Measurements from ENCODE around the gene RAB44. TPM values are rescaled to one million over a fixed set of nuclear protein-coding genes. Genes with fewer than 3 reads are reported as not detected.

Gene RAB44
- total RNA-seq, 2 donors from 2014 or later: 0.08 to 0.30 TPM

- intact Hi-C loops (cut with DNase I): loop anchor here (2.0 kb wide), 1 partner anchor 135 kb away; no protein-coding TSS in a partner anchor
- Histone ChIP-seq H3K9me3 (no peaks in the 10 kb centered on the region), H3K9ac (ENCODE audit: low read depth in 2 of 2, low read length in 2 of 2) (peak overlapping the region in 1 of 2 donors; percentile 41), H3K27me3 (no peaks in the 10 kb centered on the region), H3K36me3 (no peaks in the 10 kb centered on the region), H3K27ac (peak overlapping the region; percentile 45), H3K4me1 (peaks cover 21% of the 10 kb centered on the region), H3K4me3 (no peak overlapping the region)
- TF ChIP-seq, protein P1, sequence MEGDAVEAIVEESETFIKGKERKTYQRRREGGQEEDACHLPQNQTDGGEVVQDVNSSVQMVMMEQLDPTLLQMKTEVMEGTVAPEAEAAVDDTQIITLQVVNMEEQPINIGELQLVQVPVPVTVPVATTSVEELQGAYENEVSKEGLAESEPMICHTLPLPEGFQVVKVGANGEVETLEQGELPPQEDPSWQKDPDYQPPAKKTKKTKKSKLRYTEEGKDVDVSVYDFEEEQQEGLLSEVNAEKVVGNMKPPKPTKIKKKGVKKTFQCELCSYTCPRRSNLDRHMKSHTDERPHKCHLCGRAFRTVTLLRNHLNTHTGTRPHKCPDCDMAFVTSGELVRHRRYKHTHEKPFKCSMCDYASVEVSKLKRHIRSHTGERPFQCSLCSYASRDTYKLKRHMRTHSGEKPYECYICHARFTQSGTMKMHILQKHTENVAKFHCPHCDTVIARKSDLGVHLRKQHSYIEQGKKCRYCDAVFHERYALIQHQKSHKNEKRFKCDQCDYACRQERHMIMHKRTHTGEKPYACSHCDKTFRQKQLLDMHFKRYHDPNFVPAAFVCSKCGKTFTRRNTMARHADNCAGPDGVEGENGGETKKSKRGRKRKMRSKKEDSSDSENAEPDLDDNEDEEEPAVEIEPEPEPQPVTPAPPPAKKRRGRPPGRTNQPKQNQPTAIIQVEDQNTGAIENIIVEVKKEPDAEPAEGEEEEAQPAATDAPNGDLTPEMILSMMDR (IDR thresholded peaks at IDR 0.05): no peak
- no peak for DNase-seq
These were observed 60.4 kb downstream of the RAB44 start for GRCh38 chr6:36757943-36758508.

DNA sequence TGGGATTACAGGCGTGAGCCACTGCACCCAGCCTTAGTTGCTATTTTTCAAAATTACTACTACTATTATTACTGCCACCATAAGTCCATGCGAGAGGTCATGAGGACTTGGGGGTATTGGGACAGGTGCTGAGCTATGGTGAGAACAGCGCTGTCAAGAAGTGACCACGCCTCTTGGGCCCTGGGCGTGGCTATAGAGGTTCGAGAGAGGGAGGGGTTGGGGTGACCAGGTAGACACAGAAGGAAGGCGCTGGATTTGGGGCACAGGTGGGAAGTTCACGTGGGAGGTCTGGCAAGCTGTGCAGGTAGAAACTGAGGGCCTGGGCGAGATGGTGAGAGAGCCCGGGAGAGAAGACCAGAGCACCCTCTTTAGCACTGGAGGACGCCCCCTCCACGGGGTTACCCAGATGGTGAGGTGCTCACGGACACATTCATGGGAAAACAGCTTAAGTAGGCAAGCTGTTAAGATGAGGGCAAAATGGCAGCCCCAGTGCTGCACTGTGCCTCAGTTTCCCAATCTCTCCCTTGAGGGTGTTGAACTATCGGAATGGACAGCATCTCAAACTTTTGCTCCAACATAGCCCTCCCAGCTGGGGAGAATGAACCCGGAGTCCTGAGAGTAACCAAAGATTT lies 61.0 kb downstream of the RAB44 start:
- H3K4me3 ChIP-seq: no peak overlapping the region
- intact Hi-C loops (cut with DNase I): loop anchor here (2.0 kb wide), 1 partner anchor 136 kb away; no protein-coding TSS in a partner anchor
- TF ChIP-seq, protein P1 (IDR thresholded peaks at IDR 0.05): no peak
- peaks cover 21% of the 10 kb centered on the region for H3K4me1 ChIP-seq
- DNase-seq: peak; percentile 74
- no peaks in the 10 kb centered on the region for H3K36me3 ChIP-seq
- no peaks in the 10 kb centered on the region for H3K27me3 ChIP-seq
- peak overlapping the region; percentile 47 for H3K27ac ChIP-seq
- H3K9me3 ChIP-seq: no peaks in the 10 kb centered on the region
- peak overlapping the region; percentile 24 to 37 for H3K9ac ChIP-seq (ENCODE audit: low read depth in 2 of 2, low read length in 2 of 2)

GRCh38 chr6:36759148-36759759 lies 61.6 kb downstream of the RAB44 start:
- H3K4me1 ChIP-seq: peaks cover 21% of the 10 kb centered on the region
- no peaks in the 10 kb centered on the region for H3K9me3 ChIP-seq
- H3K4me3 ChIP-seq: no peak overlapping the region
- H3K27ac ChIP-seq: peak overlapping the region; percentile 47
- peak overlapping the region; percentile 37 to 43 for H3K9ac ChIP-seq (ENCODE audit: low read depth in 2 of 2, low read length in 2 of 2)
- TF ChIP-seq, protein P1 (IDR thresholded peaks at IDR 0.05): peak; percentile 97
- peak; percentile 89 for DNase-seq
- intact Hi-C loops (cut with DNase I): loop anchor here (2.0 kb wide), 1 partner anchor 136 kb away; no protein-coding TSS in a partner anchor
- no peaks in the 10 kb centered on the region for H3K27me3 ChIP-seq
- no peaks in the 10 kb centered on the region for H3K36me3 ChIP-seq

DNA sequence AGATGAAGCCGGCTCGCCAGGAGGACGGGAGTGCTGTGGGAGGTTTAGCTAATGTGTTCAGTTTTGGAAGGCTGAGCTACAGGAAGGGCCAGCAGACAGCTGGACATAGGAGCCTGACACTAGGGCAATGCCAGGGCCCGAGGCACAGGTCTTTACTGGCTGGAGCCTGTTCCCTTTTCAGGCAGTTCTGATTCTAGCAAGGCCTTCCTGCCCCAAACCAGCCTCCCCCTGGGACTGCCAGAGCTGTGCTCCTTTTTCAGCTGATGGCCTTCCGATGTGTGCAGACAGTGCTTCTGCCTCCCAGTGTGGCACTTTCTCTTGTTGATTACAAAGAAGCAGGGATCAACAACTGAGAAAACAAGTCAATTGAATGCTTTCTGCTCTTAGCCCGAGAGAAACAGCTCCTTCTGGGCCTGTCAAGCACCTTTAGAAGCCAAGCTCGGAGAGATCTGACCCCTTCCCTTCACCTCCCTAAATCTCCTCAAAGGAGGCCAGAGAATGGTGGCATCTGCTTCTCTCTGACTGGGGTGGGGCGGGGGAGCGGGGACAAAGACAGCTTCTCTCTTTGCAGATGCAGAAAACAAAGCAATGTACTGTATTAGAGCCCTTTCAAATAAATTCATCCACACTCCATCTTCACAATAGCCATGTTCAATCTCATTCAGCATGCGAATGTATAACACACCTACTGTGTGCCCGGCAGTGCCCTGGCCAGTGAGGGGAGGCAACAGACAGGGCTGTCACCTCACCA lies 63.2 kb downstream of the RAB44 start:
- peaks cover 18% of the 10 kb centered on the region for H3K4me1 ChIP-seq
- no peak overlapping the region for H3K4me3 ChIP-seq
- H3K36me3 ChIP-seq: no peaks in the 10 kb centered on the region
- TF ChIP-seq, protein P1 (IDR thresholded peaks at IDR 0.05): no peak
- H3K27ac ChIP-seq: no peak overlapping the region
- no peak overlapping the region for H3K9ac ChIP-seq (ENCODE audit: low read depth in 2 of 2, low read length in 2 of 2)
- DNase-seq: no peak
- no peaks in the 10 kb centered on the region for H3K27me3 ChIP-seq
- no peaks in the 10 kb centered on the region for H3K9me3 ChIP-seq
- intact Hi-C loops (cut with DNase I): loop anchor here (5.0 to 10.0 kb wide), 2 partner anchors 69 to 224 kb away; partner anchors contain the start of gene MTCH1

DNA sequence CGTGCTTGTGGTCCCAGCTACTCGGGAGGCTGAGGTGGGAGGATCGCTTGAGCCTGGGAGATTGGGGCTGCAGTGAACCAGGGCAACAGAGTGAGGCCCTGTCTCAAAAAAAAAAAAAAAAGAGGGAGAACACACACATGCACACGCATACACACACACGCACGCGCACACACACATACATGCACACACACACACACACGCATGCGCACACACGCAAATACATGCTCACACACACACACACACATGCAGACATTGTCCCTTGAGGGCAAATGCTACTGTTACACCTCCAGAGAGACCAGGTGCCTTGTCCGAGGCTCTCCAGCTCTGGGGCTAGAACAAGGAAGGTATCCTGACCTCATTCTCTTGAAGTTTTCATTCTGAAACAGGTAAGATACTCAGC lies 64.5 kb downstream of the RAB44 start:
- Histone ChIP-seq H3K27me3 (no peaks in the 10 kb centered on the region), H3K36me3 (no peaks in the 10 kb centered on the region), H3K4me1 (peaks cover 11% of the 10 kb centered on the region), H3K4me3 (no peak overlapping the region), H3K27ac (no peak overlapping the region), H3K9me3 (no peaks in the 10 kb centered on the region), H3K9ac (ENCODE audit: low read depth in 2 of 2, low read length in 2 of 2) (no peak overlapping the region)
- intact Hi-C loops (cut with DNase I): loop anchor here (5.0 to 10.0 kb wide), 2 partner anchors 70 to 223 kb away; partner anchors contain the start of gene MTCH1
- no peak for DNase-seq
- TF ChIP-seq, protein P1 (IDR thresholded peaks at IDR 0.05): no peak

Measured in colonic mucosa (tissue), 4 donors.